Spleen (tissue), 11 donors: ENCODE results near the gene DLG5. TPM values are rescaled to one million over a fixed set of nuclear protein-coding genes. Genes with fewer than 3 reads are reported as not detected.

ENCODE experiments used
- DNase-seq: peaks from one replicate; pipeline ENCODE4 v3.0.0-alpha.2; 2020
- H3K27ac ChIP-seq, 8 donors: fragments of 200-600 bp; sonication (generic) in 7 of 8; 1 replicate in 4 of 8; 2 replicates in 4 of 8; pipeline versions ENCODE4 v1.5.0 to v1.8.0; 2016 to 2021; ENCODE audit warnings: inconsistent platforms in 4 of 8, mild to moderate bottlenecking in 4 of 8, moderate library complexity in 1 of 8
- H3K27me3 ChIP-seq, 7 donors: fragments of 200-600 bp; sonication (generic) in 6 of 7; replicated peaks in 1 of 7; 1 replicate in 4 of 7; 2 replicates in 3 of 7; pipeline versions ENCODE4 v1.5.0 to v1.8.0; 2016 to 2021; ENCODE audit warnings: inconsistent platforms in 3 of 7, mild to moderate bottlenecking in 1 of 7
- H3K36me3 ChIP-seq, 6 donors: fragments of 200-600 bp; sonication (generic) in 5 of 6; 1 replicate in 4 of 6; 2 replicates in 2 of 6; pipeline versions ENCODE4 v1.5.0 to v1.8.0; 2016 to 2021; ENCODE audit warnings: inconsistent platforms in 2 of 6
- H3K4me1 ChIP-seq, 6 donors: fragments of 200-600 bp; sonication (generic) in 5 of 6; 1 replicate in 3 of 6; 2 replicates in 3 of 6; pipeline versions ENCODE4 v1.5.0 to v1.8.0; 2016 to 2021; ENCODE audit warnings: inconsistent platforms in 3 of 6
- H3K4me3 ChIP-seq, 8 donors: fragments of 200-600 bp; sonication (generic) in 7 of 8; 1 replicate in 4 of 8; 2 replicates in 4 of 8; pipeline versions ENCODE4 v1.5.0 to v1.8.0; 2016 to 2021; ENCODE audit warnings: inconsistent platforms in 4 of 8, mild to moderate bottlenecking in 4 of 8, moderate library complexity in 2 of 8
- H3K9me3 ChIP-seq, 8 donors: fragments of 200-600 bp; sonication (generic) in 7 of 8; 1 replicate in 4 of 8; 2 replicates in 4 of 8; pipeline versions ENCODE4 v1.5.0 to v1.8.0; 2016 to 2021; ENCODE audit warnings: inconsistent platforms in 4 of 8
- CTCF ChIP-seq, 11 experiments: fragments of 200-600 bp in 7 of 11; fragments of 450-650 bp in 4 of 11; sonication (generic) in 4 of 11; IDR thresholded peaks in 8 of 11; conservative IDR thresholded peaks in 3 of 11; 1 replicate in 7 of 11; 2 replicates in 4 of 11; pipeline versions ENCODE4 v1.4.0 to v1.8.0; 2016 to 2021; ENCODE audit warnings: antibody characterized with exemption in 11 of 11, inconsistent platforms in 4 of 11, mild to moderate bottlenecking in 1 of 11
- POLR2A ChIP-seq, 3 donors: fragments of 450-650 bp; IDR thresholded peaks; one replicate each; pipeline ENCODE4 v1.5.1; 2017; ENCODE audit warnings: antibody characterized with exemption in 3 of 3, mild to moderate bottlenecking in 1 of 3
- POLR2AphosphoS5 ChIP-seq, 3 donors: sonication (generic); formaldehyde crosslinking; IDR thresholded peaks; one replicate each; pipeline ENCODE4 v1.5.1; 2017; ENCODE audit warnings: antibody characterized with exemption in 3 of 3
- WGBS, 5 donors: extraction: QIAGEN DNeasy Blood & Tissue Kit in 3 of 5; methylation state at CpG; one replicate each; pipeline versions ENCODE4 v1.1.5 to v1.1.7; 2013 to 2018; 5-methylcytosine and 5-hydroxymethylcytosine counted together
- intact Hi-C: fragments of 100-400 bp; cut with DNase I; formaldehyde crosslinking; loops from one replicate; pipeline ENCODE4 v1.15.0; 2023; ENCODE audit warnings: low total_unique reads
- polyA plus RNA-seq, 3 donors: library from polyadenylated mRNA; stranded (reverse); fragments of 200-250 nt; gene quantifications; one replicate each; pipeline ENCODE4 v1.2.1, GENCODE V29; 2013
- total RNA-seq, 7 donors: library from RNA; depleted of rRNA in 3 of 7; stranded (reverse); fragments of >200 nt in 3 of 7; fragmentation: NEBNext Ultra II Directional in 4 of 7; extraction: Animal tissue kit (Norgen Biotek cat#: 25700) in 4 of 7; gene quantifications; one replicate each; pipeline versions ENCODE4 v1.1.0 to v1.2.1, GENCODE V29; 2016 to 2021
- donor health status: healthy with polysubstance abuse.
- donor health status: DM: no; HTN: no; CAD: no; lungs with moderate emphysema.
- donor health status: DM: no; HTN: no; CAD: no.
- donor health status: Bipolar disorder and iron deficiency.
- donor health status: healthy.
- donor health status: DM: no; HTN: no; CAD: no.
- donor health status: DM: yes; HTN: yes; CAD: no.

The DLG5 gene
- total and polyA plus RNA-seq, 10 donors, result 2.0 to 14.4 (median 8.8) TPM

DNA sequence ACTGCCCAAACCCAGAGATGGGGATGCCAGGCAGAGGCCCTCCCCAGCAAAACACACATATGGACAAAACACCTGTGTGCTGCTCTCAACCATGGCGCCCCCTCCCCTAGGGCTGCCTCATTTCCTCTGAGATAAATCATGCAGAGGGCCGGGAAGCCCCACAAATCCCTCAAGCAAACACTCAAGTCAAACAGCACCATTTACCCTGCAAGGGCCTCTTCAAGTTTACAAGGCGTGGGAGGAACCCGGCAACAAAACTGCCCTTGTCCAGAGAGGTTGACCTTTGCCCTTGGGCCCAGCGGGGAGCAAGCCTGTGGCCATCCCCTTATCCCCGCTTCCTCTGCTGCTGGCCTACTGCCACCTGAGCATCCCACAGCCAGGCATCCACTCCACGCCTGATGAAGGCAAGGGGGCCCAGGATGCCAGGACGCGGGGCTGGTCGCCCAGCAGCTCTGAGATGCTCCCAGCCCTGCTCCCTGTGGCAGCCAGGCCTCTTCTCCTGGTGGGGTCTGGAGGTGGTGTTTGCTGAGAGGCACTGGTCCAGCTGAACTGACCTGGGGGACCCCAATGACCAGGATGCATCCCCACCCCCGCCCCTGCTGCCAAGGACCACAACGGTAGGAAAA lies 77.4 kb downstream of the DLG5 start:
- no peak overlapping the region for H3K4me3 ChIP-seq
- TF ChIP-seq CTCF (IDR thresholded peaks at IDR 0.05 in 8 of 11, conservative IDR thresholded peaks at IDR 0.05 in 3 of 11) (no peak), POLR2A (IDR thresholded peaks at IDR 0.05) (no peak), POLR2AphosphoS5 (IDR thresholded peaks at IDR 0.05) (peak in 2 of 3 donors; percentile 26 to 38)
- 60 to 76% (median 67%) methylated on average over 8 to 12 of the region's 12 CpGs for WGBS, 5 donors
- no peak for DNase-seq
- no peaks in the 10 kb centered on the region for H3K27me3 ChIP-seq
- intact Hi-C loops, result no loop called here
- no peak overlapping the region for H3K27ac ChIP-seq
- peaks cover 0 to 38% (median 0%) of the 10 kb centered on the region in 6 donors for H3K36me3 ChIP-seq
- no peaks in the 10 kb centered on the region for H3K9me3 ChIP-seq
- H3K4me1 ChIP-seq, result peaks cover 0 to 28% (median 7%) of the 10 kb centered on the region in 6 donors

- H3K27ac ChIP-seq, result no peak overlapping the region
- DNase-seq, result peak; percentile 89
- peaks cover 0 to 28% (median 7%) of the 10 kb centered on the region in 6 donors for H3K4me1 ChIP-seq
- peaks cover 0 to 27% (median under 1%) of the 10 kb centered on the region in 6 donors for H3K36me3 ChIP-seq
- TF ChIP-seq CTCF (IDR thresholded peaks at IDR 0.05 in 8 of 11, conservative IDR thresholded peaks at IDR 0.05 in 3 of 11) (peak; percentile 86 to 97 (median 93)), POLR2A (IDR thresholded peaks at IDR 0.05) (no peak), POLR2AphosphoS5 (IDR thresholded peaks at IDR 0.05) (peak; percentile 10 to 57 (median 45))
- no peaks in the 10 kb centered on the region for H3K9me3 ChIP-seq
- no peaks in the 10 kb centered on the region for H3K27me3 ChIP-seq
- no peak overlapping the region for H3K4me3 ChIP-seq
- WGBS, 5 donors, result 32 to 49% (median 43%) methylated on average over 12 to 21 of the region's 21 CpGs
- intact Hi-C loops, result no loop called here
Observed at GRCh38 chr10:77846718-77847311, 79.7 kb downstream of the DLG5 start.

GRCh38 chr10:77845451-77845850 lies 81.1 kb downstream of the DLG5 start:
- Histone ChIP-seq H3K27ac (peak overlapping the region in 1 of 8 donors; percentile 22), H3K27me3 (no peaks in the 10 kb centered on the region), H3K9me3 (no peaks in the 10 kb centered on the region), H3K36me3 (peaks cover 0 to 27% (median 3%) of the 10 kb centered on the region in 6 donors), H3K4me3 (no peak overlapping the region), H3K4me1 (peaks cover 0 to 28% (median 7%) of the 10 kb centered on the region in 6 donors)
- intact Hi-C loops, result no loop called here
- no peak for DNase-seq
- TF ChIP-seq CTCF (IDR thresholded peaks at IDR 0.05 in 8 of 11, conservative IDR thresholded peaks at IDR 0.05 in 3 of 11) (no peak), POLR2A (IDR thresholded peaks at IDR 0.05) (no peak), POLR2AphosphoS5 (IDR thresholded peaks at IDR 0.05) (no peak)

DNA sequence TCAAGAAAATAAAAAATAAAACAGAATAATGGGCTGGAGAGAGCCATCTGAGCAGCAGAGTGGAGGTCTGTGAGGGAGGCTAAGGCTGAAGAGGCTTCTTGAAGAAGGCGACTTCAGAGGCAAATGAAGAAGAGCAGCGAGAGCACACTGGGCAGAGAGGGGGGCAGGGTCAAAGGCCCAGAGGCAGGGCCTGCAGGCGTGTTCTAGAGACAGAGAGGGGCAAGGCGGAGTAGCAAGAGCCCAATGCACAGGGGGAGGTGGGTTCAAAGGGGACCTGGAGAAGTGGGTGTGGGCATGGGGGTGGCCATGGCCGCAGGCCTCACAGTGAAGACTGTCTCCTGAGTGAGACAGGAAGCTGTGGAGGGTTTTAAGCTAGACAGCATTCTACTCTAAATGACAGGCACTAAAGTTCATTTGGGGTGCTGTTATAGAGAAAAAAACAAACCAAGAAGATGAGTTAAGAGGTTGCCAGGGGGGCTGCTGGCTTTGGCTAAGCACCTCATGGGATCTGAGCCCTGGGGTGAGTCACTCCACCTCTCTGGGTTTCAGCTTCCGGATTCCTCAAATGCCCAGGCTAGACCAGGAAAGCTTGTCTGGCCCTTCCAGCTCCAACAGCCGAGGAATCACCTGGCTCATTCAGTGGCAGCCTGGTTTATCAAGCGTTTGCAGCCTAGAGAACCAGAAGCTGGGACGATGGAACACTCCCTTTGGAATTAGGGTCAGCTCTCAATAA lies 81.7 kb downstream of the DLG5 start:
- Histone ChIP-seq H3K27ac (peak overlapping the region in 1 of 8 donors; percentile 22), H3K4me3 (no peak overlapping the region), H3K27me3 (no peaks in the 10 kb centered on the region), H3K9me3 (no peaks in the 10 kb centered on the region), H3K36me3 (peaks cover 0 to 32% (median 3%) of the 10 kb centered on the region in 6 donors), H3K4me1 (peaks cover 0 to 28% (median 7%) of the 10 kb centered on the region in 6 donors)
- TF ChIP-seq CTCF (IDR thresholded peaks at IDR 0.05 in 8 of 11, conservative IDR thresholded peaks at IDR 0.05 in 3 of 11), result no peak
- no peak for TF ChIP-seq POLR2A (IDR thresholded peaks at IDR 0.05)
- TF ChIP-seq POLR2AphosphoS5 (IDR thresholded peaks at IDR 0.05), result no peak
- intact Hi-C loops, result no loop called here
- peak; percentile 56 for DNase-seq
- 75 to 91% (median 80%) methylated on average over 9 of the region's 9 CpGs for WGBS, 5 donors
